Mammary epithelial cell (primary cell): Measurements from ENCODE around the gene CFTR.

Experiments used
- EZH2 ChIP-seq: IDR thresholded peaks from 2 replicates; pipeline ENCODE4 v1.6.1; 2012; ENCODE audit warnings: low read length, inconsistent platforms, borderline replicate concordance
- TF ChIP-seq, protein P1 (sequence below), 2 donors: IDR thresholded peaks in 1 of 2; conservative IDR thresholded peaks in 1 of 2; 2 replicates each; pipeline ENCODE4 v1.5.1; 2011 to 2012; ENCODE audit warnings: inconsistent platforms in 2 of 2, low read length in 2 of 2, mild to moderate bottlenecking in 2 of 2, control low read depth in 1 of 2, low read depth in 1 of 2; ENCODE audit not compliant: insufficient read depth in 1 of 2; ENCODE audit errors: extremely low read depth in 1 of 2

GRCh38 chr7:117664047-117664446 lies 184.2 kb downstream of the CFTR start:
- TF ChIP-seq, protein P1, sequence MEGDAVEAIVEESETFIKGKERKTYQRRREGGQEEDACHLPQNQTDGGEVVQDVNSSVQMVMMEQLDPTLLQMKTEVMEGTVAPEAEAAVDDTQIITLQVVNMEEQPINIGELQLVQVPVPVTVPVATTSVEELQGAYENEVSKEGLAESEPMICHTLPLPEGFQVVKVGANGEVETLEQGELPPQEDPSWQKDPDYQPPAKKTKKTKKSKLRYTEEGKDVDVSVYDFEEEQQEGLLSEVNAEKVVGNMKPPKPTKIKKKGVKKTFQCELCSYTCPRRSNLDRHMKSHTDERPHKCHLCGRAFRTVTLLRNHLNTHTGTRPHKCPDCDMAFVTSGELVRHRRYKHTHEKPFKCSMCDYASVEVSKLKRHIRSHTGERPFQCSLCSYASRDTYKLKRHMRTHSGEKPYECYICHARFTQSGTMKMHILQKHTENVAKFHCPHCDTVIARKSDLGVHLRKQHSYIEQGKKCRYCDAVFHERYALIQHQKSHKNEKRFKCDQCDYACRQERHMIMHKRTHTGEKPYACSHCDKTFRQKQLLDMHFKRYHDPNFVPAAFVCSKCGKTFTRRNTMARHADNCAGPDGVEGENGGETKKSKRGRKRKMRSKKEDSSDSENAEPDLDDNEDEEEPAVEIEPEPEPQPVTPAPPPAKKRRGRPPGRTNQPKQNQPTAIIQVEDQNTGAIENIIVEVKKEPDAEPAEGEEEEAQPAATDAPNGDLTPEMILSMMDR (conservative IDR thresholded peaks at IDR 0.05 in 1 of 2, IDR thresholded peaks at IDR 0.05 in 1 of 2; ENCODE audit: extremely low read depth in 1 of 2, insufficient read depth in 1 of 2, low read depth in 1 of 2, low read length in 2 of 2) = no peak
- TF ChIP-seq EZH2 = no peak
